Activated CD8-positive, alpha-beta memory T cell treated with anti-CD3 and anti-CD28 coated beads, Interleukin-2, amount 50 U/mL, for 24 hours (primary cell): ENCODE results near the gene WASHC2A.
"Not testable (repeated sequence)": the region's sequence is repeated elsewhere in the genome, so short reads cannot be mapped to it uniquely, and the experiment has no call there.

Source experiments
- DNase-seq: peaks from one replicate; pipeline ENCODE4 v3.0.0-alpha.2; 2020; ENCODE audit errors: extremely low read depth

Gene WASHC2A

GRCh38 chr10:50152792-50153272, 85.1 kb downstream of the WASHC2A start:
- no peak for DNase-seq

GRCh38 chr10:50157868-50158267, 90.1 kb downstream of the WASHC2A start:
- not testable (repeated sequence) for DNase-seq

- DNase-seq, result not testable (repeated sequence)
Observed at GRCh38 chr10:50159856-50160255, 92.1 kb downstream of the WASHC2A start.

DNA sequence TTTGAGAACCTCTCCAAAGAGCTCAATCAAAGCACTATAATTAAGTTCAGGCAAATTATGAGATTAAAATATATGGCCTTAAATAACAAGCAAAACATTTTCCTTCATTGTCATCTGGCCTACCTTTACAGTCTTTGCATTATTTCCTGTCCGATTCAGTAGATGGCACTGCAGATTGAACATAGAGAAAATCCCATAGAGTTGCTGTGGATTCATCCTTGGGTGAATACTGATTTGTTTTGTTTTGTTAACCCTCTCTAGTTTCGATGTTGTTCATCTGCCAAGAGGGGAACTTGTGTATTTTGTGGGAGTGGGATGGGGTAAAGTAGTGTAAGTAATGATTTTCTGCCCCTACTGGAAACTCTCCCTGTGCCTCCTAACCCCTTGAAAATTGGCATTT, 97.3 kb downstream of the WASHC2A start:
- not testable (repeated sequence) for DNase-seq

DNA sequence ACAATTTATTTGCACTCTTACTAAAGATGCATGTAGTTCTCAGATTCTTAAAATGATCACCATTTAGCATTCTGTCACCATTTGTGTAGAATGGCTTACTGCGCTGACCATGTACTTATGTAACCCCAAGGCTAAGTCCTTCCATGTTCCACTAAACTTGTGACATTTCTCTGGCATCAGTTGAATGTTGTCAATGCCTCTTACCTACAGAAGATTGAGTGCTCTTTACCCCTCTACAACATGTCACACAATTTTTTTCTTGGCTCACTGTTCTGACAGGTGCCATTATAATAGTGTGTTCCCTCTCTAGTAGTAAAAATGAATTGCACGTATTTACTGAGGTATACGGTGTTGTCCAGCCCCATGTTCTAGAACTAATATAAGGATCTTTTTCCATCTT, 100.1 kb downstream of the WASHC2A start:
- DNase-seq, result not testable (repeated sequence)

DNA sequence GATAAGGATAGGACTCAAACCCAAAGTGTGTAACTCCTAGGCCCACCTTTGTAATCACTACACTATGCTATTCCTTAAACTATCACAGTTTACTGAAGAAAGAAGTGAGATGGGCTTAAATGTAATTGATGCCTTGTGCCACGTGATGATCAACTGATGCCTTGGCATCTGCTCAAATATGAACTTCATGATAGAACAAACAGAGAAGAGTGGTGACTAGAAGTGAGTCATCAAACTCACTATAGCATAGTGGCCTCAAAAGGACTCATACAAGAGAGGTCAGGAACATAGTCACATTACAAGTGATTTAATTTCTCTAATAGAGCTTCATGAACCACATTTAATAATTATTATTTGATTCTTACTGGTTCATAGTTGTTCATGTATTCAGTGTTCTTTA, 101.8 kb downstream of the WASHC2A start:
- not testable (repeated sequence) for DNase-seq

DNA sequence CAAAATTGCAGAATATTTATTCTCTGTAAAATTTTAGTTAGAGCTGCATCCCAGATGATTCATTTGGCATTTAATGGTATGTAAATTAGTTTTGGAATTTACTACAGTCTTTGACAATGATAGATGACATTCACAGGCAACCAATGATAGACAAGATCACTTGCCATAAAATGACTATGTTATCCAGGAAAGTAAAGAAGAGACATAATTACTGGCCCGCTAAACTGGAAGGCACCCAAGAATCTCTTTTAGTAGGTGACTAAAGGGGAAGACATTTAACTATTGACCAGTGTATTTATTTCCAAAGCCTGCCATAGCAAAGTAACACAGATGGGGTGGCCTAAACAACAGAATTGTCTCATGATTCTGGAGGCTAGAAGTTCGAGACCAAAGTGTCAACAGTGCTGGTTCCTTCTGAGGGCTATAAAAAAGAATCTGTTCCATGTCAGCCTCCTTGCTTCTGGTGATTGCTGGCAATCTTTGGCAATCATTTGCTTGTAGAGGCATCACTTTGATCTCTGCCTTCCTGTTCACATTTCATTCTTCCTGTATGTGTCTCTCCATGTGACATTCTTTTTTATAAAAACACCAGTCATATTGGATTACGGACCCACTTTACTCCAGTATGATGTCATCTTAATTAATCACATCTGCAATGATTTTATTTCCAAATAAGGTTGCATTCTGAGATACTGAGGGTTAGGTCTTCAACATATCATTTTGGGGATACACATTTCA, 107.2 kb downstream of the WASHC2A start:
- not testable (repeated sequence) for DNase-seq
